ENCODE results near the gene RABEP2. TPM values are rescaled to one million over a fixed set of nuclear protein-coding genes. Genes with fewer than 3 reads are reported as not detected.
A peak's percentile ranks its signal among the peaks of the same experiment; 100 is the strongest.
"Not testable (repeated sequence)": the region's sequence is repeated elsewhere in the genome, so short reads cannot be mapped to it uniquely, and the experiment has no call there.

Gene RABEP2
- polyA plus RNA-seq, 12 donors: 8.8 to 26.8 (median 12.7) TPM; not detected in 1

GRCh38 chr16:28879841-28880588, 45.0 kb downstream of the RABEP2 start:
- DNase-seq: peak; percentile 83

DNA sequence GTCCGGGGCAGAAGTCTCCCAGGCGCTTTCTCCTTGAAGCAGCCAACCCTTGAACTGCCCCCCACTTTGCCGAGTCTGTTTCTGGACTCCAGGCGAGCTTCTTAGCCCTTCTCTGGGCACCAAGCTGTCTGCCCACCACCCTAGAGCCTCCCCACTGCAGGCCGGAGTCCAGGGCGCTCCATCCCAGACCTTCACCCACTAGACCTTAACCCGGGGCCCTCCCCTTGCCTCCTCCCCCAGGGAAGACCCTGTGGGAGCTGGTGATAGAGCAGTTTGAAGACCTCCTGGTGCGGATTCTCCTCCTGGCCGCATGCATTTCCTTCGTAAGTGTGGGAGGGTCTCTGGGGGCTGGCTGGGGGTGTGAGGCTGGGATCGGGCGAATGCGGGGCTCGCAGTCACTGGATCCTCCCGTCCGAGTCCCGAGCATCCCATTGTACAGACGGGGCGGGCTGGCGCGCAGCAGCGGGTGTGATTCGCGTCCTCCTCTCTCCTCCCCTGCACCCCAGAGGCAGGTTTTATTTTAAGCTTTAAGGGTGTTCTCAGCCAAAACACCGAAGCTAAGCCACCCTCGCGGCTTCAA, 45.7 kb downstream of the RABEP2 start:
- DNase-seq: no peak

DNA sequence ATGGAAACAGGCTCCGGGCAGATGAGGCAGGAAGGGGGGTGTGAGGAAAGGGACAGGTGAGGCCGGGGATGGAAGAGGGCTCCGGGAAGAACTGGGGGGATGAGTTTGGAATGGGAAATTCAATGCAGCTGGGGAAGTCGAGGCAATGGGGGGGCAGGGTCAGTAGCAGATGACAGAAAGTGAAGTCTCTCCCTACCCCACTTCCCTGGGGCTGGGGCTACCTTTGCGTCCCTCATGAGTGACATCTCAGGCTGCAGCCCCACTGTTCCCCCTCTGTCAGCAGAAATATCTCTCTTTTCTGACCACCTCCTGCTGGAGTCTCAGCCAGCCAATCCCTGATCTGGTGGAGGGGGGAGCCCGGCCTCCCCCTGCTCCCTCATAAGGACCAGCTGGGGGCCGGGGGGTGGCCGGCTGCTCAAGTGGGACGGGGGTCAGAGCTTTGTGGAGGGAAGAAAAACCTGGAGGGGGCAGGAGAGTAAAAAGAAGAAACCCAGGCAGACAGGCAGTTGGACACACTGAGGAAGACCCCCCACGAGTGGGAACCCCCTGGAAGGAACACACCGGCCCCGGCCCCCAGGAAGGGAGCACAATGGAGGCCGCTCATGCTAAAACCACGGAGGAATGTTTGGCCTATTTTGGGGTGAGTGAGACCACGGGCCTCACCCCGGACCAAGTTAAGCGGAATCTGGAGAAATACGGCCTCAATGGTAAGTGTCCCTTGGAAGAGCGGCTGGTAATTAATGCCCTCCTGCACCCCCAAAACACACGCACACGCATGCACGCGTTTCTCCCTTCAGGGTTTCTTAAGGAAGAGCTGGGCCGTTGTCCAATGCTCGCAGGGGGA, 46.7 kb downstream of the RABEP2 start, which contains the start of gene ATP2A1:
ATP2A1 (plus strand) TSS at position 406 of the 844 bp plus-strand sequence; CDS start at position 590, 184 bp downstream.
- no peak for DNase-seq

GRCh38 chr16:28877655-28878000, 47.4 kb downstream of the RABEP2 start:
- no peak for DNase-seq

DNA sequence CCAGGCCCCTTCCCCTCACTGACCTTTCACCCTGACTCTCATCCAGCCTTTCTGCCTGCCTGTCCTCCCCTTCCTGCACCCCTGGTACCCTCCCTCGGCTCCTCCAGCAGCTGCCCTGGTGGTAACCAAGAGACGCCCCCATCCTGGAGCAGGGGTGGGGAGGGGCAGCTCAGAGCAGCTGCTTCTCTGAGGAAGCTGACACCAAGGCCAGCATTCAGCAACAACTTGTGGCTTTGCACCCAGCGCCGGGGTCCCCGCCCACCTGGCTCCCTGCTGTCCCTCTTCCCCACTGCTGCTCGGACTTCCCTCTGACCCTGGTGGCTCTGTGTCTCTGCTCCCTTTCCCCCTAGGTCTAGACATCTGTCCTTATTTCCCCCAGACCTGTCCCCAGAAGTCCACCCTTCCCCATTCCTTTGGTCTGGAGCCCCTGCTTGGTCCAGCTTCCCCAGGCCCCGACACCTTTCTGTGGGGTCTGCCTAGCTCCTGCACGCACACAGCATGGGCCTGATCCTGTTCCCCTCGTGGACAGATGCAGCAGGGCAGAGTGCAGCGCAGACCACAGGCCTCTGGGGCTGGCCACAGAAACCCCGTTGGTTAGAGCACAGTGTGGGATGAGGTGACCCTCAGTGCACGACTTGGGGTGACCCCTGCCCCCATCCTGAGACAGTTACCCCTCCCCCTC, 47.9 kb downstream of the RABEP2 start:
- no peak for DNase-seq

DNA sequence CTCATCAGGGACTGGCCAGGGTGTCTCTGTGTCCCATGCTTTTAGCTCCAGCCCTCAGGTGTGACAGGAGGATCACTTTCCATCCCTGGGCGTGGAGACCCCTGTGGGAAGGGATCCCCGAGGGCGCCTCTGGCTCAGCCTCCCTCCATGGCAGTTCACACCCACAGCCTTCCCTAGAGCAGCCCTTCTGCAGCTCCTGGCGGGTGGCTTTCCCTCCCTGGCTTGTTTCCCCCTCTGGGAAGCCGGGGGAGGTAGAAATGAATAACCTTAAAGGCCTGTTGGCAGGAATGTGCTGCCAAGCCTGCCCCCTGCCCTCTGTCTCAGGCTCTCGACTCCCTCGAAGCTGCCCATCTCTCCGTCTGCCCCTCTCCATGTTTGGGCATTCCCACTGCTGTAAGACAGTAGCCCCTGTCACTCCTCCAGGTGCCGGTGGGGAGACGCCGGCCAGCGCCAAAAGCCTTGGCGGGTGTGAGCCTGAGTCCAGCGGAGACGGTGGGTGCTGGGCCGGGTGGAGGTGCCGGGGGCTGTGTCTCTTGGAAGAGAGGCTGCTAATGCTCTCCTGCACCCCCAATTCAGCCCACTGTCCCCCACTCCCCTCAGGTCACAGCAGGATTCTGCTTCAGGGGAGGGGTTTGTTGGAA, 48.9 kb downstream of the RABEP2 start:
- no peak for DNase-seq

- peak; percentile 38 for DNase-seq
These were observed 49.7 kb downstream of the RABEP2 start for GRCh38 chr16:28875134-28876018.

DNA sequence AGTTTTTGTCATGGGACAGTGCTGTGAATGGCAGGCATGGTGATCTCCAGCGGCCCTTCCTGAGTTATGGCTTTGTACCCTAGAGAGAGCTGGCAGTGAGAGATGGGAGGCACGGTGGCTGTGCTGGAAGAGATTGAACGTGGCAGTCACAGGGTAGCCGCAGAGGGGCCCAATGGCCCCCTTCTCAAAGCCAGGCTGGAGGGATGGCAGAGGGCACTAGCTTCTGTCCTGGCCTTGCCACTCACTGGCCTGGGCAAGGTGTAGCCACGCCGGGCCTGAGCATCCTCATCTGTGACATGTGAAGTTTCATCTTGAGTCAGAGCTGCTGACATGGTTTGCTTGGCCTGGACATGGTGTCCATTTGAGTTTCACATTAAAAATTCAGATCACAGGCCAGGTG, 50.6 kb downstream of the RABEP2 start:
- DNase-seq: no peak

DNA sequence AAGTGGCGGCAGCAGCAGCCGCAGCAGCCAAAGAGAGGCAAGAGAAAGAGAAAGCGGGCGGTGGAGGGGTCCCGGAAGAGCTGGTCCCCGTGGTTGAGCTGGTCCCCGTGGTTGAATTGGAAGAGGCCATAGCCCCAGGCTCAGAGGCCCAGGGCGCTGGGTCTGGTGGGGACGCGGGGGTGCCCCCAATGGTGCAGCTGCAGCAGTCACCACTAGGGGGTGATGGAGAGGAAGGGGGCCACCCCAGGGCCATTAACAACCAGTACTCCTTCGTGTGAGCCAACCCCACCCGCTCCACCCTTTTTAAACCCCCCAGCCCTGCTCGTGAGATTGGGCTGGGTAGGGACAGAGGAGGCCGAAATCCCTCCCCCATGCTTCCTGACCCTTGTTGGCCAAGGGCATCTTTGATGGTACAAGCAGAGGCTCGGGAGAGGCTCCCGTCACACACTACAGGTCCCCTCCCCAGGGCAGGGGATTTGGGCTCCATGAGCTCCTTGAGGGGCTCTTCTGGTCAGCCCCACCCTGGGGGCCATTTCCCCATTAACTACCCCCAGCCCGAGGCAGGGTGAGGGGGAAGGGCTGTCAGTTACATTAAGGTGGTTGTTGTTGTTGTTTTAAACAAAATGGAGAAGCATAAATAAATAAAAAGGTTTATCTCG, 51.4 kb downstream of the RABEP2 start:
- DNase-seq: no peak

- no peak for DNase-seq
These were observed 52.1 kb downstream of the RABEP2 start for GRCh38 chr16:28872952-28873351.

GRCh38 chr16:28869201-28869600, 55.8 kb downstream of the RABEP2 start:
- DNase-seq: no peak

- not testable (repeated sequence) for DNase-seq
These were observed 57.4 kb downstream of the RABEP2 start for GRCh38 chr16:28867646-28868045.

GRCh38 chr16:28867241-28867640, 57.8 kb downstream of the RABEP2 start:
- no peak for DNase-seq

DNA sequence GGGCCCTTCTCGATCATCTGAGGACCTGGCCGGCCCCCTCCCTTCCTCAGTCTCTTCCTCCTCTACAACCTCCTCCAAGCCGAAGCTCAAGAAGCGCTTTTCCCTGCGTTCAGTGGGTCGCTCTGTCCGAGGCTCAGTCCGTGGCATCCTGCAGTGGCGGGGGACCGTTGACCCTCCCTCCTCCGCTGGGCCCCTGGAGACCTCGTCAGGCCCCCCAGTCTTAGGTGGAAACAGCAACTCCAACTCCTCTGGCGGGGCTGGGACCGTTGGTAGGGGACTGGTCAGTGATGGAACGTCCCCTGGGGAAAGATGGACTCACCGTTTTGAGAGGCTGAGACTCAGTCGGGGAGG, 58.6 kb downstream of the RABEP2 start:
- DNase-seq: no peak

DNA sequence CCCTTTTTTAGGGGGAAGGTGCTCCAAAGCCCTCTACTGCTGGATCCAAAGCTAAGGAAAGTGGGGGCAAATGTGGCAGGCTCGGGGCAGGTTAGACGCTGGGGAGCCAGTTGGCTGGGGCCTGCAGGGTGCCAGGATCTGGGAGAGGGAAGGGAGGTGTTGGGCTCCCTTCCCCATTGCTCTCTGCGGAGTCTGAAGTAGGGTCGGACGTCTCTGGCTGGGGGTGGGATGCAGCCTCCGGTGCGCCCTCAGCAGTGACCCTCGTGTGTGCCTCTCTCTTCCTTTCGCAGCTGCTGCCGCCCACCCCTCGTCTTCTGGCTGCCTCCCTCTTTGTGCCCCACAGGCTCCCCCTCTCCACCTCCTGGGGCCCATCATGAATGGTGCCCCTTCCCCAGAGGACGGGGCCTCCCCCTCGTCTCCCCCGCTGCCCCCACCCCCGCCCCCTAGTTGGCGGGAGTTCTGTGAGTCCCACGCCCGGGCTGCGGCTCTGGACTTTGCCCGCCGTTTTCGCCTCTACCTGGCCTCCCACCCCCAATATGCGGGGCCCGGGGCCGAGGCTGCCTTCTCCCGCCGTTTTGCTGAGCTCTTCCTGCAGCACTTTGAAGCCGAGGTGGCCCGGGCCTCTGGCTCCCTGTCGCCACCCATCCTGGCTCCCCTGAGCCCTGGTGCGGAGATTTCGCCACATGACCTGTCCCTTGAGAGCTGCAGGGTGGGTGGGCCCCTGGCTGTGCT, 59.1 kb downstream of the RABEP2 start:
- DNase-seq: no peak

DNA sequence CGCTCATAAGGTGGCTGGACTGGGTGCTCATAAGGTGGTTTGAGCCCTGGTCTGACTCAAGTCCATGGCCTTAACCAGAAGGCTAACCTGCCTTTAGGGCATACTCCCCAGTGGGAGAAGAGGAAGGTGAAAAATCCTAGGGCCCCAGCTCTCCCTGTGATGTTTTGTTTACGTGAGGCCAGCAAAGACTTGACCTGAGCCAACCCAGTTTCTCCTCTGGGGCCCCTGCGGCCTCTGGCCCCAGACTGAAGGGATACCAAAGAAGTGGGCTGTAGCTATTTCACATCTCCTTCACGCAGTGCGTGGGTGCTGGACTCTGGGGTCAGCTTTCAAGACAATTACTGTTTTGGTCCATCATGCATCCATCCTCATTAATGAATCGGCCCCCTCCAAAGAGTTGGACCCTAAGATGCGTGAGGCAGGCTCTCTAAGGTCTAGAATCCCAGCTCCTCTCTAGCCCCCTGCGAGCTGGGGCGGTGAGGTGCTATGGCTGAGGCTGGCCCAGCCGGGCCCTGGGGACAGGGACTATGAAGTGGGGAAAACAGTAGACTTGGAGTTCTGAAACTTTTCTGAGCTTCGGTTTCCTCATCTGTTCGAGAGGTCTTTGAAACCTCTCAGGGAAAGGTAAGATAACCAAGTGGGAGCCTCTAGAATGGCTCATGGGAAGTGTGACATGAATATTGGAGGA, 59.9 kb downstream of the RABEP2 start:
- no peak for DNase-seq

DNA sequence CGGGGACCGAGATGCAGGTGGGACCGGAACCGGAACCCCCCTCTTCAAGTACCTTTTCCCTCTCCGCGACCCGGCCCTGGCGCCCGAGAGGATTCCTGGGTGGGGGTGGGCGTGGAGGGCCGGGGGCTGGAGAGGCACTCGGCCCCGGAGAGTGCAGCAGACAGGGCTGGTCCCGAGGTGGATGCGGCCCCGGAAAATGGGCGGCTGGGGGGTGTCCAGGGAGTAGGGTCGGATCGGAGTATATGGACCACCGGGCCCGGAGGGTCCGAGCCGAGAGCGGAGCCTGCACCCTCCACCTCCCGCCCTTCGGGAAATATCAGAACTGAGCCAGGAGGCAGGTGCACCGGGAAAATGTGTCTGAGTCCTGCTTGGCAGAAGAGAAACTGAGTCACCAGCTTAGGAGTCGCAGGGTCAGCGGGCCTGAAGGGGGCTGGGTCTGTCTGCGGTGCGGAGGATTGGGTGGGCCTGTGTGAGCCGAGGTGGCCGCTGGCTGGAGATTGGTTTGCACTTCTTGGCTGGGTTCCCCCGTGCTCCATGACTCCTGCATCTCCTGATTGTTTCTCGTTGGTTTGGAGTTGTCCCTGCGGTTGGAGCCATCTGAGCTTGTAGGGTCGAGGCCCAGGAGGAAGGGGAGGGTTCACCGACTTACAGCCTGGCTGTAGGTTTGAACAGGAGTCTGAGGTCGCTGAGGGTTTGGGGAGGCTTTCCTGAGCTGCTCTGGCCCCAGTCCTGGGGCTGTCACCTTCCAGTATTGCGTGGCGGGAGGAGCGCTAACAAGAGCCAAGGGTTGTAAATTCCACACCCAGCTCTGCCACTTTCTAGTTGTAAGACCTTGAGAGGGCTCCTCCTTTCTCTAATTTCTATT, 60.9 kb downstream of the RABEP2 start:
- peak; percentile 43 for DNase-seq

GRCh38 chr16:28859326-28859725, 65.7 kb downstream of the RABEP2 start:
- no peak for DNase-seq

Measured in muscle of arm (tissue), 12 donors.